GM12892 (cell line): ENCODE data around the gene ACP3.

Experiments used
- POLR2A ChIP-seq: IDR thresholded peaks from 2 replicates; pipeline ENCODE4 v1.6.1; 2011; ENCODE audit warnings: low read depth, low read length, control low read depth
- POLR2AphosphoS5 ChIP-seq: IDR thresholded peaks from 2 replicates; pipeline ENCODE4 v1.6.1; 2011; ENCODE audit warnings: low read depth, low read length, control low read depth

- TF ChIP-seq POLR2AphosphoS5: no peak
- TF ChIP-seq POLR2A: no peak
These were observed 25.2 kb upstream of the ACP3 start for GRCh38 chr3:132292042-132292441.
